ENCODE measurements around the gene BPHL. TPM values are rescaled to one million over a fixed set of nuclear protein-coding genes. Genes with fewer than 3 reads are reported as not detected.
"Not testable (repeated sequence)": the region's sequence is repeated elsewhere in the genome, so short reads cannot be mapped to it uniquely, and the experiment has no call there.

BPHL gene
- total RNA-seq, 2 donors from 2014 or later: 12.5 to 14.8 TPM

DNA sequence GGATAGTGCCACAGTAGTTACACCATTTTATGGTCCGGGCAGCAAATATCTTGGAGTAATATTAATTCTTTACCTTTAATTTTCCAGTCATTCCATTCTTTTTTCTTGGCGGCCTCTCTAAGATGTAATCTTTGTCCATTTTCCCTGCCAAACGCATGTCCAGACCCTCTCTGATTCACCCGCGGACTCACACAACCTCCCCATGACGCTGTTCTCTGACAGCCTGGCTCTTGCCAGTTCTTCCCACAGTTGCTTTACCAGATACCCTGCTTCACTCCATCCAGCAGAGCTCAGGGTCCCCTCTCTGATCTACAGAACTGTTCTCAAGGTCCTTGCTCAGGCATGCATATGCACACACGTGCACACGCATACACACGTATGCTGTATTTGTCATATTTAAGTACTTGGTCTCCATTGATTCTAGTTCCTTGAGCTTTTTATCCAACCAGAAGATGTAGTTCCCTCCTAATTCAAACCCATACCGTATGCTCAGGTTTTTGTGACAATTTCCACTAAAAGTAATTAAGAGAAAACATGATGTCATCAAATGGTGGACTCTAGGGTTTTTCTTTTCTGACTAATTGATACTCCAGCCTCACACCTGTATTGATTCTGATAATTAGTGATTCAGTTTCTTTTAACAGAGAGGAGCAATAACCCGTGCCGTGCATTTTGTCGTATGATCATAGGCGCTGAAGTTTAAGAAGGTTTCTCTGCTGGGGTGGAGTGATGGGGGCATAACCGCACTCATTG lies 10.0 kb downstream of the BPHL start:
- no peaks in the 10 kb centered on the region for H3K9me3 Mint-ChIP-seq
- DNase-seq (no peak), ATAC-seq (replicated peaks in 1 of 2) (no peak)
- H3K27ac Mint-ChIP-seq: no peak overlapping the region
- no peak overlapping the region for H3K4me3 Mint-ChIP-seq
- H3K27me3 Mint-ChIP-seq (ENCODE audit: low read depth): no peaks in the 10 kb centered on the region
- H3K36me3 Mint-ChIP-seq (ENCODE audit: insufficient read depth in 2 of 2): no peaks in the 10 kb centered on the region
- peaks cover 12% of the 10 kb centered on the region for H3K4me1 Mint-ChIP-seq (ENCODE audit: low read depth)

DNA sequence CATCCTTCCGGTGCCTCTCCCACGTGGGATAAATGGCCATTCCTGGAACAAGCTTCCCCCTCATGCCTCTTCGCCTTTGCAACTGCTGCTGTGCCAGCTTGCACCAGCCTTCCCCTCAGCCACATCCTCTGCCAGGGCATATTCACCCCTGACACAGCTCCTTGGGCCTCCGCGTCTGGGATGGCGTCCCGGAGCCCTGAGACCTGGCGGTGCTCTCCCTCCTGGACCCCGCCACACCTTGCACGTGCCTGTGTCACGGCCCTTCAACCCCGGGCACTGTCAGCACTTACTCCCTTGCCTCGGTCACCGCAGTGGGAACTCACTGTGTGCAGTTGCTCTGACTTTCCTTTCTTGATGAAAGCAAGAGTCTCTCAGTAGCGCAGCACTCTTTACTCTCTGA lies 13.2 kb downstream of the BPHL start:
- H3K27me3 Mint-ChIP-seq (ENCODE audit: low read depth): no peaks in the 10 kb centered on the region
- no peak overlapping the region for H3K27ac Mint-ChIP-seq
- no peaks in the 10 kb centered on the region for H3K36me3 Mint-ChIP-seq (ENCODE audit: insufficient read depth in 2 of 2)
- no peaks in the 10 kb centered on the region for H3K9me3 Mint-ChIP-seq
- DNase-seq (no peak), ATAC-seq (replicated peaks in 1 of 2) (no peak)
- H3K4me3 Mint-ChIP-seq: no peak overlapping the region
- no peaks in the 10 kb centered on the region for H3K4me1 Mint-ChIP-seq (ENCODE audit: low read depth)

DNA sequence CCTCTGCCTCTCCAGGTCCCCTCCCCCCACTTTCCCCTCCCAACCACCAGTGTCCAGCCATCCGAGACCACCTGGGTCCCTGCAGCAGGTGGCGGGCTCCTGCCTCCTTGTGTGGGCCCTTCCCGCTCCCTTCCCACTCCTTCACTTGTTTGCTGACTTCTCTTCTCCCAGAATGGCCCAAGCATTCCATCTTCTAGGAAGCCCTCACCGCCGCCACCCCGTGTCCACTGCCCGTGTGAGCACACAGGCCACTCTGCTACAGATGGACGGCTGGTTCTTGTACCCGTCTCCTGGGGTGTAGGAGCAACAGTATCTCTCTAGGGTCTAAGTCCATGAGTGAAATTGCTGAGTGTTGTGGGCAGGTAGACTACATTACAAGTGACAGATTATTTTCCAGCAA lies 15.0 kb downstream of the BPHL start:
- DNase-seq (no peak), ATAC-seq (replicated peaks in 1 of 2) (no peak)
- Mint-ChIP-seq H3K27me3 (ENCODE audit: low read depth) (no peaks in the 10 kb centered on the region), H3K4me3 (no peak overlapping the region), H3K27ac (no peak overlapping the region), H3K36me3 (ENCODE audit: insufficient read depth in 2 of 2) (peaks cover 0 to 3% of the 10 kb centered on the region in 2 donors), H3K4me1 (ENCODE audit: low read depth) (peaks cover 8% of the 10 kb centered on the region), H3K9me3 (no peaks in the 10 kb centered on the region)

DNA sequence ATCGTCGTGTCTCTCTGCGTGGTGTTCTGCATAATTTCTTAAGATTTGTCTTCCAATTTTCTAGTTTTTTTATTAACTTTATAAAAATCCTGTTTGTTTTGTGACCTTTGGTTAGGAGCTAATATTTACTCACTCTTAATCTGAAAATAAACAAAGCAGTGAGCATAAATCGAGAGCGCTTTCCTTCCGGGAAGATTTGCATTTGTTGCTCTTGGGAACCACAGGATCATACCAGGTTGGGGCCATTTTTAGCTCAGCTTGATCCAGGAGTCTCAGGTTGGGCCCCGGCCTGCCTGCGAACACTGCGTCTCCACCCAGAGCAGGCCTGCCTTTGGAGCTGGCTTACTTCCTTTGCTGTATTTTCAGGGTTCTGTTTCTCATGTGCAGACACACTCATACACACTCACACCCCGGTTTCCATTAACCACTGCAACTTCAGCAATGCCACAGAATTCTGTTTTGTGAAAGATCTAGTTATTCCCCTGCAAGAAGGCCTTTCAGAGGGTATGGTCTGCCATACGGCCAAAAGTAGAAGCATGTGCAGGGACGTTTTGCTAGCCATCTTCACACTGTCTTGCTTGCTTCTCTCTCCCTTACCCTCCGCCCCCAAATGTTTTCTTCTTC lies 17.3 kb downstream of the BPHL start:
- peaks cover 0 to 7% of the 10 kb centered on the region in 2 donors for H3K36me3 Mint-ChIP-seq (ENCODE audit: insufficient read depth in 2 of 2)
- peaks cover 17% of the 10 kb centered on the region for H3K4me1 Mint-ChIP-seq (ENCODE audit: low read depth)
- DNase-seq (no peak), ATAC-seq (replicated peaks in 1 of 2) (no peak)
- H3K9me3 Mint-ChIP-seq: no peaks in the 10 kb centered on the region
- H3K4me3 Mint-ChIP-seq: no peak overlapping the region
- H3K27me3 Mint-ChIP-seq (ENCODE audit: low read depth): no peaks in the 10 kb centered on the region
- no peak overlapping the region for H3K27ac Mint-ChIP-seq

DNA sequence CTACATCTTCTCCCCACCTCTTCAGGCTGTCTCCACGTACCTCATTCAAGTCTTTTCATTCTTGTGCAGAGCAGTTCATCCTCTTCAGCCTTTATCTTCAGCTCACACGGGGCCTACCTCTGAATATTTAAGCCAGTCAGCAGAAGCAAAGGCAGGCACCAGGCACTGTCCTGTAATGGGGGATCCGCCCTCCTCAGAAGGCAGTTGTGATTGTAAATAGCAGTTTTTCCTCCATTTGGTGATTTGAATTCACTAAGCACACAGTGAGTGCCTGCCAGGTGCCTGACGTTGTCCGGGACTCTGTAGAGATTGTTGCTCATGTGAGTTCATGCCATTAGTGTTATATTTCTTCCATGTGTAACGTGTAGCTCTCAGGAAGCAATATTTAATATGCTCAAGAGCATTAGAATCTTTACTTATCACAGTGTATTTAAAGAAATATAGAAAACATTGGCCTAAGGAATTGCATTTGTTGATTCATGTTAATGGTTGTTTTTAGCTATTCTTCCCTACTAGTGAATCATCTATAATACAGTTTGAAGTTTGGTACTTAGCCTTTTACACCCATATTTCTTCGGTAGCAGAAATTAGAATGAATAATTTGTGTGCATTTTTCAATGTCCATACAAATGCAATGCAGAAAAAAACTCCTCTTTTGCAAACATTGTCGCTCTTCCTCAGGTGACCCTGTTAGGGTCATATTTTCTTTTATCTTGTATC lies 17.9 kb downstream of the BPHL start:
- no peak for ATAC-seq (replicated peaks in 1 of 2)
- no peak for DNase-seq
- H3K27ac Mint-ChIP-seq: no peak overlapping the region
- H3K27me3 Mint-ChIP-seq (ENCODE audit: low read depth): no peaks in the 10 kb centered on the region
- H3K36me3 Mint-ChIP-seq (ENCODE audit: insufficient read depth in 2 of 2): peaks cover 0 to 7% of the 10 kb centered on the region in 2 donors
- no peak overlapping the region for H3K4me3 Mint-ChIP-seq
- peaks cover 17% of the 10 kb centered on the region for H3K4me1 Mint-ChIP-seq (ENCODE audit: low read depth)
- no peaks in the 10 kb centered on the region for H3K9me3 Mint-ChIP-seq

DNA sequence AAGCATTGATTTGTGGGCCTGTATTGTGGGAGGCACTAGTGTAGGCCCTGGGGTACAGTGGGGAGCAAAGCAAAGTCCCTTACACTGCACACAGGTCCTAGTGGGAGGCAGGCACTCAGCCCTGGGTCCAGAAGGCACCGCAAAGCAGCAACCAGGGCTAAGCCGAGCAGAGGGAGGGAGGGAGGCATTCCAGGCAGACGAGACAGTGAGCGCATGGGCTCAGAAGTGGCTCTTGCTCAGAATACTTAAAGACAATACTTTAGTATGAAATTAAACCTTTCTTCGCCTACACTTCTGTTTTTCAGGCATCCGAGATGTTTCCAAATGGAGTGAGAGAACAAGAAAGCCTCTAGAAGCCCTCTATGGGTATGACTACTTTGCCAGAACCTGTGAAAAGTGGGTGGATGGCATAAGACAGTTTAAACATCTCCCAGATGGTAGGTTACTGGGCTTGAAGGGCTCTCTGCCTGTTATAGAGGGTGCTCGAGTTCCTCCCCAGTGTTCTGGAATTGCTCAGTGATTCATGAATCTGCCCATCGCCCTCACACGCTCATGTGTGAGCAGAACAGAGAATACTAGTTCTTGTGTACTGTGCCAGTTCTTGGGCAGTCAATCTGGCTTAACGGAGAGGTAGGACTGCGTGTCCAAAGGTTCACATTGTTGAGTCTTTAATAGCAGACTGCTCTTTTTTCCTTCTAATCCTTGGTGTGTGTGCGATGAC lies 18.7 kb downstream of the BPHL start:
- Mint-ChIP-seq H3K36me3 (ENCODE audit: insufficient read depth in 2 of 2) (peaks cover 0 to 7% of the 10 kb centered on the region in 2 donors), H3K27me3 (ENCODE audit: low read depth) (no peaks in the 10 kb centered on the region), H3K9me3 (no peaks in the 10 kb centered on the region), H3K4me1 (ENCODE audit: low read depth) (peaks cover 17% of the 10 kb centered on the region), H3K4me3 (no peak overlapping the region), H3K27ac (no peak overlapping the region)
- no peak for ATAC-seq (replicated peaks in 1 of 2)
- DNase-seq: no peak

DNA sequence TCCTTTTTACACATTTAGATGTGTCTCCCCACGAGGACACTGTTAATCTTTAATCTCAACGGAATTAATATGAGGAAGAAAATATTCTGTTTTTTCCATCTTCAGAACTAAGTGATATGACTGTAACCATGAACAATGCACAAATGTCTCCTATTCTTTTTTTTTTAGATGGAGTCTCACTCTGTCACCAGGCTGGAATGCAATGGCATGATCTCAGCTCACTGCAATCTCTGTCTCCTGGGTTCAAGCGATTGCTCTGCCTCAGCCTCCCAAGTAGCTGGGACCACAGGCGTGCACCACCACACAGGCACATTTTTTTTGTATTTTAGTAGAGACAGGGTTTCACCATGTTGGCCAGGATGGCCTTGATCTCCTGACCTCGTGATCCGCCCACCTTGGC lies 19.4 kb downstream of the BPHL start:
- not testable (repeated sequence) for H3K9me3 Mint-ChIP-seq; H3K4me3 Mint-ChIP-seq; DNase-seq; H3K36me3 Mint-ChIP-seq (ENCODE audit: insufficient read depth in 2 of 2); ATAC-seq (replicated peaks in 1 of 2); H3K27ac Mint-ChIP-seq; H3K27me3 Mint-ChIP-seq (ENCODE audit: low read depth)
- peaks cover 17% of the 10 kb centered on the region for H3K4me1 Mint-ChIP-seq (ENCODE audit: low read depth)

DNA sequence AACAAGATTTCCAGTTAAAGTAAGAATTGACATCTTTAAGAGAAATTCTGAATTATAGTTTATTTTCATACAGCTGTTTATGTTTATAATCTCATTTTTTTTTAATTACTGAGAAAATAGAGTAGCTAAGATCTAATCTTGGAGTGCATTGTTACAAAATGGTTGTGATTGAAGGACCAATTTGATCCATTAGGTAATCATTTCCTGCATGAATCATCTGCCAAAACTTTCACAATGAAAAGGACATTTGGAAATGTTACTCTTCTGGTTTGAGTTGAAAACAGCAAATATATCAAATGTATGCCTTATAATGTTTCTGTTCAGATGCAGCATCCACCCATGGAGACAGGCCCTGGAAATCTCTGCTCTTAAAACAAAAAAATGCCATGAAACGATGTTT lies 19.8 kb downstream of the BPHL start:
- Mint-ChIP-seq H3K27ac (no peak overlapping the region), H3K4me1 (ENCODE audit: low read depth) (peaks cover 17% of the 10 kb centered on the region), H3K36me3 (ENCODE audit: insufficient read depth in 2 of 2) (peaks cover 0 to 7% of the 10 kb centered on the region in 2 donors), H3K4me3 (no peak overlapping the region), H3K27me3 (ENCODE audit: low read depth) (no peaks in the 10 kb centered on the region), H3K9me3 (no peaks in the 10 kb centered on the region)
- DNase-seq (no peak), ATAC-seq (replicated peaks in 1 of 2) (no peak)

DNA sequence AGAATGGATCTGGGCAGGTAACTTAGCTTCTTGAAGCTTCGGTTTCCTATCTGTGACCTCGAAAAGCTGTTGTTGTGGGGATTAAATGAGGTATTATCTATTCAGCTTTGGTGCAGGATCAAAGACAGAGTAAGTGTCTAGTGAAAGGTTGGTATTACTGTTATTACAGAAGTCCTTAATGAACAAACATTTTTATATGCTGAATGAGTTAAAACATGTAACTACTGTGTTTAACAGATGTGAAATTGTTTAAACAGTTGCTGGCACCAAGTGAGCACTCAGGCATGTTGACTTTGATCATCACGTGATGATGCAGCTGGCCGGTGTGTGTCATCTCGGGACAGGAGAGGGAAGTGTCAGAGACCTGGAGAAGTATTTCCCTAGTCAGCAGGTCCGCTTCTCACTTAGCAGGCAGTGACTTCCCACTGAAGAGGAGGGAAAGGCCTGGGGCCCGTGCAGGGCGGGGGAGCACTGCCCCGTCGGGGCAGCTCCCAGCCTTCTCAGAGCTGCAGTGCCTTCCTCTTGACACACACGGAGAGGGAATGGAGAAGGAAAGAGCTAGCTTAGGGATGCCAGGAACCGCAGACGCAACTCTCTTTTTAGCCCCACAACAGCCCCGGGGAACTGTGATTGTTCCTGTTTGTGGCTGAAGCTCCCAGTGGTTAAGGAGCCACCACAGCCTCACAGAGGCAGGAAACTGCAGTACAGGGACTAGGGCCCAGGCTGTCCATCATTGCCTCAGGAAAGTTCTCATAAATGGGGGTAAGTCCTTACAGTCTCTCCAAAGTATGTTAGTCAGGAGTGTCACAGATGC lies 20.8 kb downstream of the BPHL start:
- DNase-seq (no peak), ATAC-seq (replicated peaks in 1 of 2) (no peak)
- no peak overlapping the region for H3K4me3 Mint-ChIP-seq
- H3K4me1 Mint-ChIP-seq (ENCODE audit: low read depth): peaks cover 17% of the 10 kb centered on the region
- H3K9me3 Mint-ChIP-seq: no peaks in the 10 kb centered on the region
- H3K27me3 Mint-ChIP-seq (ENCODE audit: low read depth): no peaks in the 10 kb centered on the region
- no peak overlapping the region for H3K27ac Mint-ChIP-seq
- H3K36me3 Mint-ChIP-seq (ENCODE audit: insufficient read depth in 2 of 2): peaks cover 0 to 7% of the 10 kb centered on the region in 2 donors

DNA sequence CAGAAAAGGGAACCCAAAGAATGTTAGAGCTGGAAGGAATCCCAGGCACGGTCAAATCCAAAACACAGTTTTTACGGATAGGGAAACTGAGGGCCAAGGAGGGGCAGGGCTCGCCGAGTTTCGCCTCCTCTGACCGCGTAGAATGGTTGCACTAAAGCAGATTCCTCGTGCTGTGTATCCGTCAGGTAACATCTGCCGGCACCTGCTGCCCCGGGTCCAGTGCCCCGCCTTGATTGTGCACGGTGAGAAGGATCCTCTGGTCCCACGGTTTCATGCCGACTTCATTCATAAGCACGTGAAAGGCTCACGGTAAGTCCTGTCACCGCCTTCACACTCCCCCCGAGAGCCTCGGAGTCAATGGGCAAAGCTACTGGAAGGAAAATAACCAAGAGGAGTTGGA lies 21.7 kb downstream of the BPHL start:
- H3K27me3 Mint-ChIP-seq (ENCODE audit: low read depth): no peaks in the 10 kb centered on the region
- H3K27ac Mint-ChIP-seq: no peak overlapping the region
- DNase-seq (no peak), ATAC-seq (replicated peaks in 1 of 2) (no peak)
- H3K4me3 Mint-ChIP-seq: no peak overlapping the region
- no peaks in the 10 kb centered on the region for H3K9me3 Mint-ChIP-seq
- peaks cover 17% of the 10 kb centered on the region for H3K4me1 Mint-ChIP-seq (ENCODE audit: low read depth)
- H3K36me3 Mint-ChIP-seq (ENCODE audit: insufficient read depth in 2 of 2): peaks cover 0 to 7% of the 10 kb centered on the region in 2 donors

DNA sequence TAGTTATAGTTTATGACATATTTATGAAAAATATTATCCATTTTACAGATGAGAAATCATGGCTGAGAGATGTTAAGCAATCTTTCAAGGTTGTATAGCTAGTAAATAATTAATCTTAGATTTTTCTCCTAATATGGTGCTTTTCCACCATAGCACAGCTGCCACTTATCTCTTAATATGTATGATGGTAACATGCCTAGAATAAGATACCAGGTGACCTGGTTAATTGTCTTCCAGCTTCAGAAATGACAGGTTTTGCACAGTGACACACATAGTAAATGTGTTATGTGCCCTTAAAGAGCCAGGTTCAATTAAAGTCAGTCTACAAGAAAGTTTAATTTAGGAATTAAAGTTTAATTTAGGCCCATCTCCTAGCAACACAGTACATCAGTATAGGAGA lies 24.0 kb downstream of the BPHL start:
- no peak for DNase-seq
- Mint-ChIP-seq H3K27me3 (ENCODE audit: low read depth) (no peaks in the 10 kb centered on the region), H3K27ac (no peak overlapping the region), H3K4me1 (ENCODE audit: low read depth) (peaks cover 17% of the 10 kb centered on the region), H3K36me3 (ENCODE audit: insufficient read depth in 2 of 2) (peaks cover 0 to 7% of the 10 kb centered on the region in 2 donors), H3K9me3 (no peaks in the 10 kb centered on the region), H3K4me3 (no peak overlapping the region)
- ATAC-seq (replicated peaks in 1 of 2): no peak

DNA sequence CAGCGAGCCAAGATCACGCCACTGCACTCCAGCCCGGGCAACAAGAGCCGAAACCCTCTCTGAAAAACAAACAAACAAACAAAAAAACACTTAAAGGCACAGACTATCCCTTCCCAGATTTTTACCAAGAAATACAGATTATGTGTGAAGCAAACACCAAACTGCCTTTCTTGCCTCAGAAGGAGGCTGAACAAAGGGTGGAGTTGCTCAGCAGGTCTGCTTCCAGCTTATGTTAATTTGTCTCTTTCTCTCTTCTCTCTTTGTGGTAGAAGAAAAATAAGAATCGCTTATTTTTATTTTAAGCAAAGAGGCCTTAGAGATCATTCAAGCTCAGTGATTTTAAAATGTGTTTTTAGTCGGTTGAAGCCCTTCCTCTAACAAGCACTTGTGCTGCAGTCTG lies 24.6 kb downstream of the BPHL start:
- DNase-seq (no peak), ATAC-seq (replicated peaks in 1 of 2) (no peak)
- Mint-ChIP-seq H3K9me3 (no peaks in the 10 kb centered on the region), H3K36me3 (ENCODE audit: insufficient read depth in 2 of 2) (peaks cover 0 to 4% of the 10 kb centered on the region in 2 donors), H3K4me3 (no peak overlapping the region), H3K27ac (no peak overlapping the region), H3K27me3 (ENCODE audit: low read depth) (no peaks in the 10 kb centered on the region), H3K4me1 (ENCODE audit: low read depth) (peaks cover 13% of the 10 kb centered on the region)

Measured in activated T-cell treated with anti-CD3 and anti-CD28 coated beads, Interleukin-2, amount 50 U/mL, for 72 hours (primary cell).